Lower lobe of right lung (tissue), 2 donors: ENCODE measurements around the gene KMT5C. TPM values are rescaled to one million over a fixed set of nuclear protein-coding genes. Genes with fewer than 3 reads are reported as not detected.
A peak's percentile ranks its signal among the peaks of the same experiment; 100 is the strongest.

ENCODE experiments used
- ATAC-seq, 2 donors: fragments of 200-7000 bp; cut with Tn5 transposase; one replicate each; pipeline ENCODE4 v1.9.1; 2020 to 2022; ENCODE audit warnings: mild to moderate bottlenecking in 2 of 2, moderate library complexity in 2 of 2
- DNase-seq: peaks from one replicate; pipeline ENCODE4 v3.0.0-alpha.2; 2020
- H3K27ac ChIP-seq: fragments of 200-600 bp; one replicate; pipeline ENCODE4 v1.8.0; 2022
- H3K27me3 ChIP-seq: fragments of 200-600 bp; one replicate; pipeline ENCODE4 v1.8.0; 2022; ENCODE audit warnings: low read depth
- H3K36me3 ChIP-seq: fragments of 200-600 bp; one replicate; pipeline ENCODE4 v1.8.0; 2022; ENCODE audit warnings: mild to moderate bottlenecking
- H3K4me1 ChIP-seq: fragments of 200-600 bp; one replicate; pipeline ENCODE4 v1.8.0; 2022
- H3K4me3 ChIP-seq: fragments of 200-600 bp; one replicate; pipeline ENCODE4 v1.8.0; 2022; ENCODE audit warnings: mild to moderate bottlenecking
- H3K9me3 ChIP-seq: fragments of 200-600 bp; one replicate; pipeline ENCODE4 v1.8.0; 2022
- CTCF ChIP-seq: fragments of 200-600 bp; IDR thresholded peaks from one replicate; pipeline ENCODE4 v1.8.0; 2022; ENCODE audit warnings: antibody characterized with exemption, mild to moderate bottlenecking
- intact Hi-C: fragments of 100-400 bp; cut with DNase I; formaldehyde crosslinking; loops from one replicate; pipeline ENCODE4 v1.11.0; 2022
- total RNA-seq: library from RNA; stranded (reverse); fragmentation: NEBNext Ultra II Directional; extraction: Animal tissue kit (Norgen Biotek cat#: 25700); gene quantifications from one replicate; pipeline ENCODE4 v1.2.1, GENCODE V29; 2021
- donor health status: DM: no; HTN: yes; CAD: no; lungs with severe emphysema.

The KMT5C gene
- total RNA-seq, 1 donor from 2014 or later: 14.7 TPM

- H3K4me3 ChIP-seq: peak overlapping the region; percentile 53
- DNase-seq: peak; percentile 80
- no peaks in the 10 kb centered on the region for H3K9me3 ChIP-seq
- peaks cover 61% of the 10 kb centered on the region for H3K27me3 ChIP-seq
- intact Hi-C loops: no loop called here
- peak; percentile 72 to 89 for ATAC-seq
- no peak overlapping the region for H3K27ac ChIP-seq
- no peak for TF ChIP-seq CTCF
- H3K4me1 ChIP-seq: peaks cover 8% of the 10 kb centered on the region
- H3K36me3 ChIP-seq: no peaks in the 10 kb centered on the region
These were observed 14.4 kb downstream of the KMT5C start for GRCh38 chr19:55353803-55354697.

GRCh38 chr19:55354698-55355212 is 15.1 kb downstream of the KMT5C start, which contains the start of gene COX6B2:
TSS of gene COX6B2 (minus strand) at chr19:55354719. CDS start at chr19:55354521, 198 bp downstream.
- ATAC-seq (no peak), DNase-seq (peak; percentile 45)
- H3K36me3 ChIP-seq: no peaks in the 10 kb centered on the region
- no peak for TF ChIP-seq CTCF
- H3K9me3 ChIP-seq: no peaks in the 10 kb centered on the region
- H3K4me3 ChIP-seq: peak within 1 kb of the TSS; percentile 53
- peaks cover 8% of the 10 kb centered on the region for H3K4me1 ChIP-seq
- peaks cover 61% of the 10 kb centered on the region for H3K27me3 ChIP-seq
- no peak within 1 kb of the TSS for H3K27ac ChIP-seq
- intact Hi-C loops: no loop called here

- TF ChIP-seq CTCF: no peak
- no peaks in the 10 kb centered on the region for H3K9me3 ChIP-seq
- no peaks in the 10 kb centered on the region for H3K36me3 ChIP-seq
- peaks cover 58% of the 10 kb centered on the region for H3K27me3 ChIP-seq
- peaks cover 8% of the 10 kb centered on the region for H3K4me1 ChIP-seq
- ATAC-seq (no peak), DNase-seq (no peak)
- no peak overlapping the region for H3K27ac ChIP-seq
- intact Hi-C loops: no loop called here
- H3K4me3 ChIP-seq: no peak overlapping the region
These were observed 15.6 kb downstream of the KMT5C start for GRCh38 chr19:55355213-55355821.

GRCh38 chr19:55358493-55358892 is 18.8 kb downstream of the KMT5C start:
- H3K9me3 ChIP-seq: no peaks in the 10 kb centered on the region
- H3K4me3 ChIP-seq: no peak overlapping the region
- H3K27ac ChIP-seq: no peak overlapping the region
- H3K36me3 ChIP-seq: no peaks in the 10 kb centered on the region
- ATAC-seq: no peak
- TF ChIP-seq CTCF: no peak
- peaks cover 26% of the 10 kb centered on the region for H3K27me3 ChIP-seq
- peaks cover 3% of the 10 kb centered on the region for H3K4me1 ChIP-seq
- intact Hi-C loops: no loop called here
- DNase-seq: no peak

GRCh38 chr19:55358943-55359908 is 19.6 kb downstream of the KMT5C start:
- no peaks in the 10 kb centered on the region for H3K4me1 ChIP-seq
- H3K4me3 ChIP-seq: no peak overlapping the region
- no peaks in the 10 kb centered on the region for H3K36me3 ChIP-seq
- no peaks in the 10 kb centered on the region for H3K9me3 ChIP-seq
- DNase-seq: no peak
- no peak for ATAC-seq
- no peak for TF ChIP-seq CTCF
- H3K27me3 ChIP-seq: peaks cover 20% of the 10 kb centered on the region
- H3K27ac ChIP-seq: no peak overlapping the region
- intact Hi-C loops: no loop called here
